ENCODE measurements around the gene C2orf49.

GRCh38 chr2:105398336-105399206 lies 61.2 kb downstream of the C2orf49 start, which contains the start of gene FHL2:
- TF ChIP-seq YY1 (IDR thresholded peaks at IDR 0.05; ENCODE audit: insufficient read depth, insufficient read length) (no peak), SUZ12 (IDR thresholded peaks at IDR 0.05; ENCODE audit: extremely low read depth, insufficient read depth, insufficient read length) (no peak)

Data from NT2/D1 (cell line).